ENCODE measurements around the gene FLAD1.

- TF ChIP-seq, protein P1, sequence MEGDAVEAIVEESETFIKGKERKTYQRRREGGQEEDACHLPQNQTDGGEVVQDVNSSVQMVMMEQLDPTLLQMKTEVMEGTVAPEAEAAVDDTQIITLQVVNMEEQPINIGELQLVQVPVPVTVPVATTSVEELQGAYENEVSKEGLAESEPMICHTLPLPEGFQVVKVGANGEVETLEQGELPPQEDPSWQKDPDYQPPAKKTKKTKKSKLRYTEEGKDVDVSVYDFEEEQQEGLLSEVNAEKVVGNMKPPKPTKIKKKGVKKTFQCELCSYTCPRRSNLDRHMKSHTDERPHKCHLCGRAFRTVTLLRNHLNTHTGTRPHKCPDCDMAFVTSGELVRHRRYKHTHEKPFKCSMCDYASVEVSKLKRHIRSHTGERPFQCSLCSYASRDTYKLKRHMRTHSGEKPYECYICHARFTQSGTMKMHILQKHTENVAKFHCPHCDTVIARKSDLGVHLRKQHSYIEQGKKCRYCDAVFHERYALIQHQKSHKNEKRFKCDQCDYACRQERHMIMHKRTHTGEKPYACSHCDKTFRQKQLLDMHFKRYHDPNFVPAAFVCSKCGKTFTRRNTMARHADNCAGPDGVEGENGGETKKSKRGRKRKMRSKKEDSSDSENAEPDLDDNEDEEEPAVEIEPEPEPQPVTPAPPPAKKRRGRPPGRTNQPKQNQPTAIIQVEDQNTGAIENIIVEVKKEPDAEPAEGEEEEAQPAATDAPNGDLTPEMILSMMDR (IDR thresholded peaks at IDR 0.05 in 4 of 5, conservative IDR thresholded peaks at IDR 0.05 in 1 of 5): no peak
- no peak for TF ChIP-seq POLR2A (IDR thresholded peaks at IDR 0.05)
Measured at GRCh38 chr1:154962795-154963330, 20.3 kb upstream of the FLAD1 start.

Data from gastrocnemius medialis (tissue), 4 donors.